Ishikawa (cell line): ENCODE results near the gene STX18.

ENCODE experiments used
- CEBPB ChIP-seq: IDR thresholded peaks from 2 replicates; pipeline ENCODE4 v1.6.1; 2012
- EGR1 ChIP-seq: IDR thresholded peaks from 2 replicates; pipeline ENCODE4 v1.6.1; 2012
- EP300 ChIP-seq: IDR thresholded peaks from 2 replicates; pipeline ENCODE4 v1.6.1; 2012; ENCODE audit warnings: borderline replicate concordance
- RAD21 ChIP-seq: IDR thresholded peaks from 2 replicates; pipeline ENCODE4 v1.6.1; 2012; ENCODE audit warnings: low read depth
- TEAD4 ChIP-seq: IDR thresholded peaks from 2 replicates; pipeline ENCODE4 v1.6.1; 2012
- YY1 ChIP-seq: IDR thresholded peaks from 2 replicates; pipeline ENCODE4 v1.6.1; 2012; ENCODE audit warnings: low read depth
- TF ChIP-seq, protein P1 (sequence below): IDR thresholded peaks from 2 replicates; pipeline ENCODE4 v1.6.1; 2012
- TF ChIP-seq, protein P2 (sequence below): IDR thresholded peaks from 2 replicates; pipeline ENCODE4 v1.6.1; 2012; ENCODE audit warnings: low read depth, mild to moderate bottlenecking

DNA sequence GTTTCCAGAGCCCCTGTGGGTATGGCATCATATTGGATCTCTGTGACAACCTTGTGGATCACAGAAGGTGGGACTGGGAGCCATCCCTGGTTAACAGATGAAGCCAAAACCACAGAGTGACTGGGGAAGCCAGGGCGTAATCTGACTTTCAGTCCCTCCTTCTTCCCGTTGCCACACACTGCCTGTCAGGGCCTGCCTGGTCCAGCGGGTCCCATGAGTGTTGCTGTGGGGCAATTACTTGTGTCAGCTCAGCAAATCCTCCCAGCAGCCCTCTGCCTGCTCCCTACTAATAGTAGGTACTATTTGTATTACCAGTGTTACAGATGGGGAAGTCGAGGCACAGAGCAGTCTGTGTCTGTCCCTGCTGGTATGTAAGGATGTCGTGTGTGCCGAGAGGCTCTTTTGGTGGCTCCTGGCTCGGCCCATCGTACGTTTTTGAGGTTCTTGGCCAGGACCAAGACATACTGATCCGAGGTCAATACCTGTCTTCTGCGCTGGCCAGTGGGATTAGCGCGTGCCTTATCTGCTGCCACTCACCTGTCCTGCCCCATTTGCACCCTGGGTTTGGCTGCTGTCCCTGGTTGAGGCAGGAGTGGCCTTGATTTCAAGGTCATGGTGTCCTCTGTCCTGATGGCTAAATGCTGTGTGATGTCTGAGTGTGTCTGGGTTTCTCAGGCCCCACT lies 149.2 kb downstream of the STX18 start:
- TF ChIP-seq, protein P1, sequence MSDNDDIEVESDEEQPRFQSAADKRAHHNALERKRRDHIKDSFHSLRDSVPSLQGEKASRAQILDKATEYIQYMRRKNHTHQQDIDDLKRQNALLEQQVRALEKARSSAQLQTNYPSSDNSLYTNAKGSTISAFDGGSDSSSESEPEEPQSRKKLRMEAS, result no peak
- TF ChIP-seq RAD21, result no peak
- TF ChIP-seq YY1, result no peak
- TF ChIP-seq EGR1, result no peak
- no peak for TF ChIP-seq CEBPB
- TF ChIP-seq EP300, result no peak
- TF ChIP-seq, protein P2, sequence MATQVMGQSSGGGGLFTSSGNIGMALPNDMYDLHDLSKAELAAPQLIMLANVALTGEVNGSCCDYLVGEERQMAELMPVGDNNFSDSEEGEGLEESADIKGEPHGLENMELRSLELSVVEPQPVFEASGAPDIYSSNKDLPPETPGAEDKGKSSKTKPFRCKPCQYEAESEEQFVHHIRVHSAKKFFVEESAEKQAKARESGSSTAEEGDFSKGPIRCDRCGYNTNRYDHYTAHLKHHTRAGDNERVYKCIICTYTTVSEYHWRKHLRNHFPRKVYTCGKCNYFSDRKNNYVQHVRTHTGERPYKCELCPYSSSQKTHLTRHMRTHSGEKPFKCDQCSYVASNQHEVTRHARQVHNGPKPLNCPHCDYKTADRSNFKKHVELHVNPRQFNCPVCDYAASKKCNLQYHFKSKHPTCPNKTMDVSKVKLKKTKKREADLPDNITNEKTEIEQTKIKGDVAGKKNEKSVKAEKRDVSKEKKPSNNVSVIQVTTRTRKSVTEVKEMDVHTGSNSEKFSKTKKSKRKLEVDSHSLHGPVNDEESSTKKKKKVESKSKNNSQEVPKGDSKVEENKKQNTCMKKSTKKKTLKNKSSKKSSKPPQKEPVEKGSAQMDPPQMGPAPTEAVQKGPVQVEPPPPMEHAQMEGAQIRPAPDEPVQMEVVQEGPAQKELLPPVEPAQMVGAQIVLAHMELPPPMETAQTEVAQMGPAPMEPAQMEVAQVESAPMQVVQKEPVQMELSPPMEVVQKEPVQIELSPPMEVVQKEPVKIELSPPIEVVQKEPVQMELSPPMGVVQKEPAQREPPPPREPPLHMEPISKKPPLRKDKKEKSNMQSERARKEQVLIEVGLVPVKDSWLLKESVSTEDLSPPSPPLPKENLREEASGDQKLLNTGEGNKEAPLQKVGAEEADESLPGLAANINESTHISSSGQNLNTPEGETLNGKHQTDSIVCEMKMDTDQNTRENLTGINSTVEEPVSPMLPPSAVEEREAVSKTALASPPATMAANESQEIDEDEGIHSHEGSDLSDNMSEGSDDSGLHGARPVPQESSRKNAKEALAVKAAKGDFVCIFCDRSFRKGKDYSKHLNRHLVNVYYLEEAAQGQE, result no peak
- no peak for TF ChIP-seq TEAD4
